GM18909 (cell line): Measurements from ENCODE around the gene STK35.
"Not testable (repeated sequence)": the region's sequence is repeated elsewhere in the genome, so short reads cannot be mapped to it uniquely, and the experiment has no call there.

ENCODE experiments used
- ATAC-seq: cut with Tn5 transposase; IDR thresholded peaks from one replicate; pipeline ENCODE4 v1.9.1; 2021; ENCODE audit warnings: mild to moderate bottlenecking; ENCODE audit not compliant: unreplicated experiment, poor library complexity

Gene STK35

DNA sequence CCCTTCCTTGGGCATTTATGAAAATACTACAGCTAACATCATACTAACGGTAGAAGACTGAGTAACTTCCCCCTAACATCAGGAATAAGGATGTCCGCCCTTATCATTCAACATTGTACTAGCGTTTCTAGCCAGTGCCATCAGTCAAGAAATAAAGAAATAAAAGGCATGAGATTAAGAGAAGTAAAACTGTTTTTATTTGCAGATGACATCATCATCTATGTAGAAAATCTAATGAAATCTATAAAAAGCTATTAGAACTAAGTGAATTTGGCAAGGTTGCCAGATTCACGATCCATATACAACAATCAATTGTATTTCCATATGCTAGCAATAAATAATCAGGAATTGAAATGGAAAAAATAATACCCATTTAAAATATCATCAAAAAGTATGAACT lies 54.6 kb downstream of the STK35 start:
- ATAC-seq = no peak

DNA sequence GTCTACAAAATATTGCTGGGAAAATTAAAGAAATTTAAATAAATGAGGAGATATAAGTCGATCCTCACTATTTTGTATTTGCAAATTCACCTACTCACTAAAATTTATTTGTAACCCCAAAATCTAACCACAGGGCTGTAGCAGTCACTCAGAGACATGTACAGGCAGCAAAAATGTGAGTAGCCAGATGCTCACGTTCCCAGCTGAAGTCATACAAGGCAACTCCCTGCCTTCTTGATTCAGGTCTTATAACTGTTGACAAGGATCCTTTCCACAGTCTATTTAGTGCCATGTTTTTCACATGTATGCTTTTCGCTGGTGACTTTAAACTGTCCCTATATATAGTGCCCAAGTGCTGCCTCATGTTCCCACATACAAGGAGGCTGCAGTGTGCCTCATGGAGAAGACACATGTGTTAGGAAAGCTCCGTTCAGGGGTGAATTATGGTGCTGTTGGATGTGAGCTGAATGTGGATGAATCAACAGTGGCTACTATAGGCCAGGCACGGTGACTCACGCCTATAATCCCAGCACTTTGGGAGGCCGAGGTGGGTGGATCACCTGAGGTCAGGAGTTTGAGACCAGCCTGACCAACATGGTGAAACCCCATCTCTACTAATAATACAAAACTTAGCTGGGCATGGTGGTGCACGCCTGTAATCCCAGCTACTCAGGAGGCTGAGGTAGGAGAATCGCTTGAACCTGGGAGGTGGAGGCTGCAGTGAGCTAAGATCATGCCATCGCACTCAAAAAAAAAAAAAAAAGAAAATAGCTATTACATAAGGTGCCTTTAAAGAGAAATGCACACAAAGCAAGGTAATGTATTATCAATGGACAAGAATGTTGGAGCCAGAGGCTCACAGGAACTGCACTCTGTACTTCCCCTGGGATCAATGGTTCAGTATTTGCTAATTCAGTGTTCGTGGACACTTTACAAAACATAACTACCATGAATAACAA lies 55.3 kb downstream of the STK35 start:
- no peak for ATAC-seq

DNA sequence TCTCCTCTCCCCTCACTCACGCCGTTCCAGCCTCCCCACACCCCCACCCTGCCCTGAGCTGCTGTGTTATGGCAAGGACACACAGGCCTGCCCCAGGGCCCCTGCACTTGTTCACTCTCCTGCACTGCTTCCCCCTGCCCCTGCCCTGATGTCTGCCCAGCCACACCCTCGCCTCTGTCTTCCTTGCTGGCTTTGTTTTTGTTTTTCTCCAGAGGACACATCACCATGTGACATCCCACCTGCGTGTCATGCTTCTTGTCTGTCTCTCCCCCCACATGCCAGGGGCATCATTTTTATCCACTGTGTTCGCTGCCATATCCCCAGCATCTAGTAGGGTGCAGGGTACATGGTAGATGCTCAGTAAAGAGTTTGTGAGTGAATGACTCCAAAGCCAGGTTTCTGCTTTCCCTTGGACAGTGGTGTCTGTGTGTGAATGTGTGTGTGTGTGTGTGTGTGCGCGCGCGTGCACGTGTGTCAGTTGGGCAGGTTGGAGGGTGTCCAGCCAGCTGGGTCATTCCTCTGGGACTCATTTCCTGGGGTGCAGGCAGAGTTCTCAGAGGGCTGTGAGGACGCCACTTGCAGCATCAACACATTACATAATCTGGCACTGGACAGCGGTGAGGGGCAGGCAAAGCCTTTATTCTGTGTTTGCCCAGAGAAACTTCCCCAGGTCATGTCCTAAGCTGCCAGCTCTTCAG lies 60.6 kb downstream of the STK35 start:
- ATAC-seq = no peak

- ATAC-seq = no peak
Measured at GRCh38 chr20:2162823-2163166, 61.2 kb downstream of the STK35 start.

- ATAC-seq = no peak
Measured at GRCh38 chr20:2163312-2163711, 61.7 kb downstream of the STK35 start.

GRCh38 chr20:2163757-2164156 lies 62.1 kb downstream of the STK35 start:
- no peak for ATAC-seq

- ATAC-seq = no peak
Measured at GRCh38 chr20:2164421-2164820, 62.8 kb downstream of the STK35 start.

DNA sequence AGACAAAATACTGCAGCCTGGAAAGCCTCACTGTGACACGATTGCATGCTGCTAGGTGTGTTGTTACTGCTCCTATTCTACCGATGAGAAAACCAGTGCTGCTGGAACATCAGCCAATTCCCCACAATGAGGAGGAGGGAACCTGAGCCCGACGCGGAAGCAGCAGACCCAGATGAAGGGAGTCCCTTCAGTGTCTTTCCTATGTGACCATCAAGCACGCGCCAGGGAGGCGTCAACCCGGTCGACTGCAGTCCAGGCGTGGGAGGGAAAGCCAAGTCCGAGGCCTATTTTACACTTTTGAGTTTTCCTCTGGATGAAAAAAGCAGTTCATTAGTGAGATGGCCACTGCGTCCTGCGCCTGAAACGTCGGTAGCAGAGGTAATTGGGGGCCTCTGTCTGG lies 63.3 kb downstream of the STK35 start:
- ATAC-seq = no peak

DNA sequence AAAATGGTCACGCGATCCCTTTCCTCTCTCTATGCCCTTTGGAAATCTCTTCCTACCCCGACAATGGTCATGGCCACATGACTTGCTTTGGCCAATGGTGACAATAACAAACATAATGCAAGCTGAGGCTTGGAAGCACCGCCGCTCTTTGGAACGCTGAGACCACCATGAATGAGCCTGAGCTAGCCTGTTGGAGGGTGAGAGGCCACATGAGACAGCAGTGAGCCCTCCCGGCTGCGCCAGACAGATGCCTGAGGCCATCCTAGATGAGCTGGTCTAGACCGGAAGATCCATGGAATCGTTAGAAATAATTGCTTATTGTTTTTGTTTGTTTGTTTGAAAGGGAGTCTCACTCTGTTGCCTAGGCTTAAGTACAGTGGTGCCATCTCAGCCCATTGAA lies 64.2 kb downstream of the STK35 start:
- no peak for ATAC-seq

- ATAC-seq = no peak
Measured at GRCh38 chr20:2167112-2167511, 65.5 kb downstream of the STK35 start.

GRCh38 chr20:2168946-2169345 lies 67.3 kb downstream of the STK35 start:
- ATAC-seq = no peak

DNA sequence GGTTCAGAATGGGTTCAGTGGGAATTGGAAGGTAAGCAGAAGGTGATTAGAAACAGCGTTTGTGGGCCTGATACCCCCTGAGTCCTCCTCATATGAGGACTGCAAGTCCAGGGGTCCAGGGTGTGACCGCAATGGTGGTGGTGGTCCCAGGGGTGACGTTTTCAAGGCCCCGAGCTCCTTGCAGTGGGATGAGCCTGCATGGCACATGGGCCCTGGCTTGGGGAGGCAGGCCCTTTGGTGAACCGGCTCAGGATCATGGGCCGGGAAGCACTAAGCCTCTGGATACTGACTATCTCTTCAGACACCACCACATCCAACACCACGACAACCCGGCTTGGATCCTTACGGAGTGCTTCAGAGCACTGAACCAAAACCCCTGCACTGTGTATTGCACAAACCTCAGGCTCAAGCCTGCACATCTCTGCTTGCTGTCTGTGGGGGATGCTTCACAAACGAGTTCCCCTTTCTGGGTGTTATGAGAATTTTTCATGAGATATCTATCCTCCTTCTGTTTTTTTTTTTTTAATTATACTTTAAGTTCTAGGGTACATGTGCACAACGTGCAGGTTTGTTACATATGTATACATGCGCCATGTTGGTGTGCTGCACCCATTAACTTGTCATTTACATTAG lies 67.9 kb downstream of the STK35 start:
- no peak for ATAC-seq

DNA sequence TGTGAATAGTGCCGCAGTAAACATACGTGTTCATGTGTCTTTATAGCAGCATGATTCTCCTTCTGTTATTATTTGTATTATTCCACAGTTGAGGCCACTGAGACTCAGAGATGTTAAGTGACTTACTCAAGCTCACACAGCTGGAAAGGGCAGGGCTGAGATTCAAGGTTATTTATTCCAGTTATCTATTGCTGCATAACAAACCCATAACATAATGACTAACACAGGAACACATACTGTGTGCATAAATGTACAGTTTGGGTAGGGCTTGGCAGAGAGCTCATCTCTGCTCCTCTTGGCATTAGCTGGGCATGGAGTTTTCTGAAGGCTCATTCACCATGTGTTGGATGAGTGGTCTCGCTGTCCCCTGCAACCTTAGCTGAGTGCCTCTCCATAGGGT lies 68.8 kb downstream of the STK35 start:
- ATAC-seq = no peak

DNA sequence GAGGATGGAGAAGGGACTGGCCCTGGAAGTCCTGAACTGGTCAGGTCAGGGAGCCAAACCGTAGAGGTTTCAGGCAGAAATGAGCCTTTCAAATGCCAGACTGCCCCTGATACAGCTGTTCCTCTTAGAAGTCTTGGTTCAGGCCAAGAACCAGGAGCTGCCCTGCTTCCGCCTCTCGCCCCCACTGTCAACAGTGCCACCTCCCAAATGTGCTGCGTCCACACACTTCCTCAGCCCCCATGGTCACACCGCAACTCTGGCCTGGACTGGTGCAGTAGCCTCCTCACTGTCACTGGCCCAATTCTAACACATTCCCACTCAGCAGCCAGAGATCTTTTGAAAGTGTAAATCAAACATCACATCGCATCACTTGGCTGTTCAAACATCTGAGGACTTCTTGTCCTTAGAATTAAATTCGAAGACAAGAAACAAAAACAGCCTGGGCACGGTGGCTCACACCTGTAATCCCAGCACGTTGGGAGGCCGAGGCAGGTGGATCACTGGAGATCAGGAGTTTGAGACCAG lies 69.7 kb downstream of the STK35 start:
- no peak for ATAC-seq

GRCh38 chr20:2171840-2172239 lies 70.2 kb downstream of the STK35 start:
- ATAC-seq = not testable (repeated sequence)

DNA sequence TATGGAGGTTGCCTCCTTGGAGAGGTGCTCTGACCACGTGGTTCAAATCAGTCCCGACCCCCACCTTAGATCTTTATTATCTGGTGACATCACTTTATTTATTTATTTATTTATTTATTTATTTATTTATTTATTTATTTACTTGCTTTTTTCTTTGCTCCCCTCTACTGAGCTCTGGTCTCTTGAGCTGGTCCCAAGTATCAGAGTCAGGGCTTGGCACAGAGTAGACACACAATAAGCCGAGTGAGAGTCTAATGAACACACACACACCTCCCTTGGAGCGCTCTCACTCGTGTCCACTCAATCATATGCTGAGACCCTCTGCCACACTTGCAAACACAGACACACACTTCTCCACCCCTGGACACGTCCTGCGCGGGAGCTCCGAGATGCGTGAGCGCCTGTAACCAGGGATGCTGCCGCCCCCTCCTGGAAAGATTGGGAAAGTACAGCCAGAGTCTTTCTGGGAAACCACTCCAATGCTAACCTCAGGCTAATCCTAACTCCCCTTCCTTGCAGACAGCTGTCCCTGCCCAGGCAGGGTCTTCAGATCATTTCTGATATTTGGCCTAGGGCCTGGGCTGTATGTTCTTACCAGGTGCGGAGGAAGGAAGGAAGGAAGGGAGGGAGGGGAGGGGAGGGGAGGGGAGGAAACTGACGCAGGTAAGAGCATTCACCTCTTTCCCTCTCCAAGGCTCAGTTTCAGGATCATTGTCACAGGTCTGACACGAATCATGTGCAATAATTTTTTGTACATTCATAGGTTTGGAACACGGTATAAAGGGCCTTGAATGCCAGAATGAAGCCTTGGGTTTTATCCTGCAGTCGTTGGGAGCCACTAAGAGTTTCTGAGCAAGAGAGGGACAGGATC lies 70.9 kb downstream of the STK35 start:
- ATAC-seq = no peak

GRCh38 chr20:2173186-2173585 lies 71.6 kb downstream of the STK35 start:
- no peak for ATAC-seq

DNA sequence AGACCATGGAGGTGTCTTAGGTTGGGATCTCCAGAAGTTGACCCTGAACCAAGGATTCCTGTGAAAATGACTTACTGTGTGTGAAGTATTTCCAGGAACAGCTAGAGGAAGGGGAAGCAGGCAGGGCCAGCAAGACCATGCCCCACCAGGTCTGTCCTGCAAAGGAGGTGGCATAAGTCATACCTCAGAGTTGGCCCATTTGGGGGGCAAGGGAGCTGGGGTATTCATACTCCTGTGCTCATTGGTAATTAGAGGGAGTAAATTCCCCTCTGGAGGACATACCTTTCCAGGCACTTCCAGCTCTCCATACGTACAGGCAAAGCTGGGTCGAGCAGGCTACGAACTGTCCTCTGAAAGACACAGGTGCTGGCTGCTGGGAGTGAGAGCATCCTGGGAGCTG lies 72.4 kb downstream of the STK35 start:
- no peak for ATAC-seq

DNA sequence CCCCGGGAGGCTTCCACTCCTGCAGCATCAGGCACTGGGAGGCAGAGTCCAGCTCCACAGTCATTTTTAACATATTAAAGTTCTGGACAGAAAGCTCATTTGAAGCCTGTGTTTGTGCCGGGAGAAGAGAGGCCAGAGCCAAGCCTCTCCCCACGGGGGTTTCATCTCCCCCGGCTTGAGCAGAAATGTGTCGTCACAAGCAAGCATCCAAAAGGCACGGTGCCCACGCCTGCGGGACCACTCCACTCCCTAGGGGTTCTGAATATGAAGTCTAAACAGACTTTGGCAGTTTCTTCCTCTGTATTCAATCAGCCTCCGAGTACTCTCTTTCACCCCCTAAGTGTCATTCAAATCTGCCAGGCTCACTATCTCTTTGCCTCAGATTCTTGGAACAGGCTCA lies 75.3 kb downstream of the STK35 start:
- ATAC-seq = no peak
